ENCODE data around the gene ZNF189. TPM values are rescaled to one million over a fixed set of nuclear protein-coding genes. Genes with fewer than 3 reads are reported as not detected.

ZNF189 gene
- total RNA-seq, 4 donors from 2014 or later: 9.7 to 42.8 (median 12.2) TPM

DNA sequence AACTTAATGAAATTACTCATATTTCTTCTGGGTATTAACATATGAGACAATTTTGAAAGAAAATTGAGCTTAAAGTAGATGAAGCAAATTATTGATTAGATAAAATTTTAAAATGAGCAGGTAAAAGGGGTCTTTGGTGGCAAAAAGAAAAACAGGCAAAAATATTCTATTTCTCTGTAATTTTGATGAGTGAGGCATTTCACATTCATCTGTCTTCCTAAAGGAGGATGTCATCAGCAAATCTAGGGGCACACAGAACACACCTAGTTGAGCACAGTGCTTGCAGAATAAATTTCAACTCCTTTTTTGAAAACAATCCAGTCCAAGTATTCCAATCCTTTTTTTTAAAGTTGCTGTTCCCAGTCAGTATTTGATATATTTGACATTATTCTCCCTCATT, 16.2 kb downstream of the ZNF189 start:
- ATAC-seq (no peak), DNase-seq (no peak)
- Histone ChIP-seq H3K4me1 (no peaks in the 10 kb centered on the region), H3K9me3 (peaks cover 11 to 47% (median 13%) of the 10 kb centered on the region in 3 donors), H3K36me3 (peaks cover 0 to 23% of the 10 kb centered on the region in 2 donors), H3K27ac (no peak overlapping the region), H3K27me3 (no peaks in the 10 kb centered on the region), H3K4me3 (no peak overlapping the region)
- no peak for TF ChIP-seq POLR2A (IDR thresholded peaks at IDR 0.05)
- TF ChIP-seq, protein P1, sequence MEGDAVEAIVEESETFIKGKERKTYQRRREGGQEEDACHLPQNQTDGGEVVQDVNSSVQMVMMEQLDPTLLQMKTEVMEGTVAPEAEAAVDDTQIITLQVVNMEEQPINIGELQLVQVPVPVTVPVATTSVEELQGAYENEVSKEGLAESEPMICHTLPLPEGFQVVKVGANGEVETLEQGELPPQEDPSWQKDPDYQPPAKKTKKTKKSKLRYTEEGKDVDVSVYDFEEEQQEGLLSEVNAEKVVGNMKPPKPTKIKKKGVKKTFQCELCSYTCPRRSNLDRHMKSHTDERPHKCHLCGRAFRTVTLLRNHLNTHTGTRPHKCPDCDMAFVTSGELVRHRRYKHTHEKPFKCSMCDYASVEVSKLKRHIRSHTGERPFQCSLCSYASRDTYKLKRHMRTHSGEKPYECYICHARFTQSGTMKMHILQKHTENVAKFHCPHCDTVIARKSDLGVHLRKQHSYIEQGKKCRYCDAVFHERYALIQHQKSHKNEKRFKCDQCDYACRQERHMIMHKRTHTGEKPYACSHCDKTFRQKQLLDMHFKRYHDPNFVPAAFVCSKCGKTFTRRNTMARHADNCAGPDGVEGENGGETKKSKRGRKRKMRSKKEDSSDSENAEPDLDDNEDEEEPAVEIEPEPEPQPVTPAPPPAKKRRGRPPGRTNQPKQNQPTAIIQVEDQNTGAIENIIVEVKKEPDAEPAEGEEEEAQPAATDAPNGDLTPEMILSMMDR (IDR thresholded peaks at IDR 0.05 in 4 of 5, conservative IDR thresholded peaks at IDR 0.05 in 1 of 5): no peak
- in situ Hi-C loops (cut with MboI; ENCODE audit: low sequenced_read_pairs in 4 of 4) (no loop called here), intact Hi-C loops (cut with DNase I; ENCODE audit: low total_unique reads) (no loop called here)

DNA sequence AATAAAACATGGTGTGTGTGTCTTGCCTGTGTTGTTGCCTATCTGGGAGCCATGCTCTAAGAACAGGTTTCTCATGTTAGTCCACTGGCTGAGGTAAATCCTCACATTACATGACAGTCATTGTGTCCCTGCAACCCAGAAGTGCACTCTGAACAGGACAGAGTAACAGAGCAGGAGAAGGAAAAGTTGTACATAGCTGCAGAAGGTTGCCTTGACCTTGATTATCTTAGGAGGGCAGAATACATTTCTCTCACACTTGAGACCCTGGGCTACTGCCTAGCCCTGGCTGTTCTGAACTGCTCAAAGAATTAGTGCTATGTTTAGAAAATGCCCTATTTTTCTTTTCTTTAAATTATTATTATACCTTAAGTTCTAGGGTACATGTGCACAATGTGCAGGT, 16.9 kb downstream of the ZNF189 start:
- Histone ChIP-seq H3K36me3 (peaks cover 0 to 18% of the 10 kb centered on the region in 2 donors), H3K27me3 (no peaks in the 10 kb centered on the region), H3K27ac (no peak overlapping the region), H3K9me3 (peaks cover 4 to 40% (median 8%) of the 10 kb centered on the region in 3 donors), H3K4me1 (no peaks in the 10 kb centered on the region), H3K4me3 (no peak overlapping the region)
- no peak for TF ChIP-seq POLR2A (IDR thresholded peaks at IDR 0.05)
- TF ChIP-seq, protein P1 (IDR thresholded peaks at IDR 0.05 in 4 of 5, conservative IDR thresholded peaks at IDR 0.05 in 1 of 5): no peak
- intact Hi-C loops (cut with DNase I; ENCODE audit: low total_unique reads) (no loop called here), in situ Hi-C loops (cut with MboI; ENCODE audit: low sequenced_read_pairs in 4 of 4) (no loop called here)
- ATAC-seq: no peak
- no peak for DNase-seq

DNA sequence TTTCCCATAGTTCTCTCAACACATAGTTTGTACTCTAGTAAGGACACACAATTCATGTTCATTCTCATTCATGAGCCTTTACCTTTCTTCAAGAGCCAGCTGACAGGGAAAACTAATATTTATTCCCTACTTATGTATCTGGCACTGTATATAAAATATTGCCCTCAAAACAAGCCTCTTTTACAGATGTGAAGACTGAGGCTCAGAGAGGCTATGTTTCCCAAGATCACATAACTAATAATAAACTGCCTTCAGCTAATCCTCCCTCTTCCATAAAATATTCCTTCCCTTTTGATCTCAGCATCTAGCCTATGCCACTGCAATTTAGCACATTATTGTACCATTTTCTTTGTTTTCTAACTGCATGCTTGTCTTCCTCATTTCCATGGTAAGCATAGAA, 18.7 kb downstream of the ZNF189 start:
- Histone ChIP-seq H3K36me3 (peaks cover 0 to 13% of the 10 kb centered on the region in 2 donors), H3K9me3 (peaks cover 0 to 27% (median 5%) of the 10 kb centered on the region in 3 donors), H3K4me1 (no peaks in the 10 kb centered on the region), H3K27me3 (no peaks in the 10 kb centered on the region), H3K4me3 (no peak overlapping the region), H3K27ac (no peak overlapping the region)
- in situ Hi-C loops (cut with MboI; ENCODE audit: low sequenced_read_pairs in 4 of 4) (no loop called here), intact Hi-C loops (cut with DNase I; ENCODE audit: low total_unique reads) (no loop called here)
- TF ChIP-seq, protein P1 (IDR thresholded peaks at IDR 0.05 in 4 of 5, conservative IDR thresholded peaks at IDR 0.05 in 1 of 5): no peak
- no peak for TF ChIP-seq POLR2A (IDR thresholded peaks at IDR 0.05)
- ATAC-seq (no peak), DNase-seq (no peak)

DNA sequence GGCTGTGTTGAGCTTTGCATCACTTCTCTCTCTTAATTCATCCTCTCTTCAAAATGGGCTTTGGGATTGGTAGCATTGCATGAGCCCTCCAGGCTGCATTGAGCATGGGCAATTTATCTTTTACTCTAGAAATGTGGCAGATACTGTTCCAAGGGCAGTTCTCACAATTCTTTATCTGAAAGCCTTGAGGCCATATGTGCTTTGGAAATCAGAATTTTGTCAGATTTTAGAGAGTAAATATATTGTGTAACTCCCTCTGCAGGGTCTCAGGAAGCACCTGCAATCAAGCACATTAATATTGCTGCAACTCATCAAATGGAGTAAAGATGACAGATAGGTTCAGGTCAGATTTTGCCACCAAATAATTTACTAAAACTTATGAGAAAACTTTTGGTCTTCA, 19.3 kb downstream of the ZNF189 start:
- no peak for DNase-seq
- Histone ChIP-seq H3K27me3 (no peaks in the 10 kb centered on the region), H3K9me3 (peaks cover 0 to 21% (median 5%) of the 10 kb centered on the region in 3 donors), H3K4me1 (no peaks in the 10 kb centered on the region), H3K4me3 (no peak overlapping the region), H3K36me3 (peaks cover 0 to 8% of the 10 kb centered on the region in 2 donors), H3K27ac (no peak overlapping the region)
- in situ Hi-C loops (cut with MboI; ENCODE audit: low sequenced_read_pairs in 4 of 4): no loop called here
- ATAC-seq: no peak
- TF ChIP-seq, protein P1 (IDR thresholded peaks at IDR 0.05 in 4 of 5, conservative IDR thresholded peaks at IDR 0.05 in 1 of 5): no peak
- intact Hi-C loops (cut with DNase I; ENCODE audit: low total_unique reads): no loop called here
